Measurements from ENCODE around the gene JAG1.

Gene JAG1

GRCh38 chr20:10637563-10637962 lies 36.2 kb downstream of the JAG1 start:
- peaks cover 27% of the 10 kb centered on the region for H3K4me1 ChIP-seq
- no peak overlapping the region for H3K9ac ChIP-seq
- TF ChIP-seq CTCF (IDR thresholded peaks at IDR 0.05), result no peak
- no peak overlapping the region for H2AFZ ChIP-seq
- no peaks in the 10 kb centered on the region for H3K9me3 ChIP-seq (ENCODE audit: control insufficient read depth, low read length)
- no peak overlapping the region for H3K27ac ChIP-seq
- no peak overlapping the region for H3K4me2 ChIP-seq (ENCODE audit: low read length)
- H3K36me3 ChIP-seq (ENCODE audit: control insufficient read depth, insufficient read depth, low read length), result no peaks in the 10 kb centered on the region
- no peak overlapping the region for H3K4me3 ChIP-seq (ENCODE audit: low read depth, low read length)
- no peaks in the 10 kb centered on the region for H3K27me3 ChIP-seq (ENCODE audit: control insufficient read depth, insufficient read depth, low read length)
- no peaks in the 10 kb centered on the region for H3K79me2 ChIP-seq

- Histone ChIP-seq H2AFZ (peak overlapping the region; percentile 34), H3K9me3 (ENCODE audit: control insufficient read depth, low read length) (no peaks in the 10 kb centered on the region), H3K27ac (peak overlapping the region; percentile 59), H3K36me3 (ENCODE audit: control insufficient read depth, insufficient read depth, low read length) (no peaks in the 10 kb centered on the region), H3K4me1 (peaks cover 27% of the 10 kb centered on the region), H3K27me3 (ENCODE audit: control insufficient read depth, insufficient read depth, low read length) (no peaks in the 10 kb centered on the region), H3K4me3 (ENCODE audit: low read depth, low read length) (no peak overlapping the region), H3K9ac (no peak overlapping the region), H3K79me2 (no peaks in the 10 kb centered on the region), H3K4me2 (ENCODE audit: low read length) (no peak overlapping the region)
- no peak for TF ChIP-seq CTCF (IDR thresholded peaks at IDR 0.05)
Observed at GRCh38 chr20:10637031-10637559, 36.7 kb downstream of the JAG1 start.

GRCh38 chr20:10636326-10636818 lies 37.4 kb downstream of the JAG1 start:
- H3K27ac ChIP-seq, result peak overlapping the region; percentile 59
- H3K4me2 ChIP-seq (ENCODE audit: low read length), result no peak overlapping the region
- H3K4me3 ChIP-seq (ENCODE audit: low read depth, low read length), result no peak overlapping the region
- no peak for TF ChIP-seq CTCF (IDR thresholded peaks at IDR 0.05)
- H3K27me3 ChIP-seq (ENCODE audit: control insufficient read depth, insufficient read depth, low read length), result no peaks in the 10 kb centered on the region
- peaks cover 27% of the 10 kb centered on the region for H3K4me1 ChIP-seq
- H2AFZ ChIP-seq, result peak overlapping the region; percentile 34
- H3K36me3 ChIP-seq (ENCODE audit: control insufficient read depth, insufficient read depth, low read length), result no peaks in the 10 kb centered on the region
- no peaks in the 10 kb centered on the region for H3K9me3 ChIP-seq (ENCODE audit: control insufficient read depth, low read length)
- H3K9ac ChIP-seq, result no peak overlapping the region
- no peaks in the 10 kb centered on the region for H3K79me2 ChIP-seq

- no peak overlapping the region for H3K9ac ChIP-seq
- no peak for TF ChIP-seq CTCF (IDR thresholded peaks at IDR 0.05)
- H3K4me3 ChIP-seq (ENCODE audit: low read depth, low read length), result no peak overlapping the region
- no peaks in the 10 kb centered on the region for H3K27me3 ChIP-seq (ENCODE audit: control insufficient read depth, insufficient read depth, low read length)
- H3K4me1 ChIP-seq, result peaks cover 24% of the 10 kb centered on the region
- H3K79me2 ChIP-seq, result no peaks in the 10 kb centered on the region
- no peak overlapping the region for H3K4me2 ChIP-seq (ENCODE audit: low read length)
- H2AFZ ChIP-seq, result no peak overlapping the region
- no peaks in the 10 kb centered on the region for H3K9me3 ChIP-seq (ENCODE audit: control insufficient read depth, low read length)
- no peaks in the 10 kb centered on the region for H3K36me3 ChIP-seq (ENCODE audit: control insufficient read depth, insufficient read depth, low read length)
- peak overlapping the region; percentile 59 for H3K27ac ChIP-seq
Observed at GRCh38 chr20:10635476-10636208, 38.2 kb downstream of the JAG1 start.
